Renal cortex interstitium (tissue), 11 donors: ENCODE results near the gene DTX1. TPM values are rescaled to one million over a fixed set of nuclear protein-coding genes. Genes with fewer than 3 reads are reported as not detected.
"Not testable (repeated sequence)": the region's sequence is repeated elsewhere in the genome, so short reads cannot be mapped to it uniquely, and the experiment has no call there.

ENCODE experiments used
- DNase-seq, 11 donors: peaks; one replicate each; pipeline ENCODE4 v3.0.0-alpha.2; 2013; ENCODE audit warnings: low read depth in 9 of 11, low spot score in 4 of 11; ENCODE audit errors: extremely low read depth in 1 of 11
- polyA plus RNA-seq, 3 donors: library from polyadenylated mRNA; unstranded; fragments of 120-200 nt; gene quantifications; one replicate each; pipeline ENCODE4 v1.2.1, GENCODE V29; 2013; ENCODE audit not compliant: insufficient read length in 3 of 3

Gene DTX1
- polyA plus RNA-seq, 3 donors: 11.5 to 15.2 (median 13.1) TPM

DNA sequence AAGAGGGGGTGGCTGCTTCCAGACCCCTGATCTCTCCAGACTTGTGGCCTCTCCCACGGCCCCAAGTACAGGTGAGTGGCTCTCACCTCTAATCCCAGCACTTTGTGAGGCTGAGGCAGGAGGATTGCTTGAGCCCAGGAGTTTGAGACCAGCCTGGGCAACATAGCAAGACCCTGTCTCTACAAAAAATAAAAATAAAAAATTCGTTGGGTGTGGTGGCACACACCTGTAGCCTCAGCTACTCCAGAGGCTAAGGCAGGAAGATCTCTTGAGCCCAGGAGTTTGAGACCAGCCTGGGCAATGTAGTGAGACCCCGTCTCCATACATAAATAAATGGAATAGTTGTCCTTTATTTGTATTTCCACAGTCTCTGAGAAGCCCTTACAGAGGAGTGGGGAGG, 85.2 kb downstream of the DTX1 start:
- not testable (repeated sequence) for DNase-seq

DNA sequence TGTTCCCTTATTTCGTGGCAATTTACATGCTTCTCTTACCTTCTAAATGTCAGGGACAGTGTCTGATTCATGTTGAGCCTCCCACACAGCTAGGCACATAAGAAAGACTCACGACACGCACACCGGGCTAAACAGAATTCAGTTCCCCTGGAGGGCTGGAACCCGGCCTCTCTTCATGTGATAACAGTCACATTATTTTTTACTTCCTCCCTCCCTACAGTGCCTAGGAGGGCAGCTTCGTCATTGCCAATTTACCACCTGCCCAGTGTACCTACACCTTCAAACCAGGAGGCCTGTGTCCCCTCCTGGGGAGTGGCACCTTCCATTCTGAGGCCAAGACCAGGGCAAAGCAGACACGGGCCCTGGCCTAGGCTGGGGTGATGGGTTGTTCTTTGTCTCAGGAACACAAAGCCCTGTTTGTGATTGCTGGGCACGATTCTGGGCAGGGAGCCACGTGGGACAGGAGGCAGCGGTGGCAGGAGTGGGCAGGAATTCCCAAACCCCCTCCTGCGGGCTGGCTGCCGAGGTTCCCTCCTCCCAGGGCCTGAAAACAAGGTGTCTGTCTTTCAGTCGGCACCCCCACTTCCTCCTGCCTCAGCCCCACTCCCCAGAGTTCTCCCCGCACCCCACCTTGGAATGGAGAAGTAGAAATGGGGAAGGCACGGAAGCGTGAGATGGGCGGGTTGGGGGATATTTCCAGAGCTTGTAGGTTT, 85.8 kb downstream of the DTX1 start:
- DNase-seq: no peak

GRCh38 chr12:113142886-113143332, 86.4 kb downstream of the DTX1 start:
- DNase-seq: no peak

DNA sequence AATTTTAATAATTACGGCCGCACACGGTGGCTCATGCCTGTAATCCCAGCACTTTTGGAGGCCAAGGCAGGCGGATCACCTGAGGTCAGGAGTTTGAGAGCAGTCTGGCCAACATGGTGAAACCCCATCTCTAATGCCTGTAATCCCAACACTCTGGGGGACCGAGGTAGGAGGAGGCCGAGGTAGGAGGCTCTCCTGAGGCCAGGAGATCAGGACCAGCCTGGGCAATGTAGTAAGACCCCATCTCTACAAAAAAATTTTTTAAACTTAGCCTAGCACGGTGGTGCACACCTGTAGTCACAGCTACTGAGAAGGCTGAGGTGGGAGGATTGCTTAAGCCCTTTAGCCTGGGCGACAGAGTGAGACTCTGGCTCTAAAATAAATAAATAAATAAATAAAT, 87.4 kb downstream of the DTX1 start:
- no peak for DNase-seq

DNA sequence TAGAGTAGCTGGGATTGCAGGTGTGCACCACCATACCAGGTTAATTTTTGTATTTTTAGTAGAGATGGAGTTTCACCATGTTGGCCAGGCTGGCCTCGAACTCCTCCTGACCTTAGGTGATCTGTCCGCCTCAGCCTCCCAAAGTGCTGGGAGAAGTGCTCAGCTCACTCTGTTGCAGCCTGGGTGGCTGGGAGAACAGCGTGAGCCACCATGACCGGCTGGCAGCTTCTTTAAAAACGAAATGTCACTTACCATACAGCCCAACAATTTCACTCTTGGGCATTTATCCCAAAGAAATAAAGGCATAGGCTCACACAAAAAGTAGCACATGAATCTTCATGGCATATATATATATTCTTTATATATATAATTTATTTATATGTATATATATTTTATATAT, 88.3 kb downstream of the DTX1 start:
- no peak for DNase-seq

GRCh38 chr12:113145720-113146551, 89.4 kb downstream of the DTX1 start:
- no peak for DNase-seq

- no peak for DNase-seq
These were observed 90.5 kb downstream of the DTX1 start for GRCh38 chr12:113146999-113147398.

Other genes starting within 250 kb of the DTX1 start
- gene OAS1, start 149.8 kb upstream of the DTX1 start, polyA plus RNA-seq: 10 to 100 TPM; 11.9 to 14.0 (median 13.5) TPM
- gene OAS3, start 118.3 kb upstream of the DTX1 start, polyA plus RNA-seq: 10 to 100 TPM in 1 of 3 donors, 1 to 10 TPM in 2; 7.2 to 10.4 (median 9.9) TPM
- 1 to 10 TPM; 5.9 to 7.0 (median 6.6) TPM for gene OAS2, start 78.2 kb upstream of the DTX1 start, polyA plus RNA-seq
- gene RASAL1, start 79.0 kb downstream of the DTX1 start, polyA plus RNA-seq: 10 to 100 TPM in 1 of 3 donors, 1 to 10 TPM in 2; 6.3 to 27.3 (median 8.2) TPM
- 1 to 10 TPM in 2 of 3 donors, under 1 TPM in 1; 0.98 to 3.1 (median 1.2) TPM for gene CFAP73, start 93.0 kb downstream of the DTX1 start, polyA plus RNA-seq
- gene DDX54, start 128.7 kb downstream of the DTX1 start, polyA plus RNA-seq: 10 to 100 TPM; 63.6 to 91.1 (median 76.9) TPM
- gene RITA1, start 129.0 kb downstream of the DTX1 start, polyA plus RNA-seq: 10 to 100 TPM; 13.4 to 19.4 (median 14.8) TPM
- 10 to 100 TPM; 31.2 to 50.5 (median 34.4) TPM for gene TPCN1, start 164.7 kb downstream of the DTX1 start, polyA plus RNA-seq